DOHH2 (cell line): ENCODE data around the gene PEAK1.

Experiments
- CTCF ChIP-seq: fragments of 200-600 bp; sonication (generic); IDR thresholded peaks from one replicate; pipeline ENCODE4 v1.5.1; 2014; ENCODE audit warnings: antibody characterized with exemption, mild to moderate bottlenecking, low read depth, low read length; ENCODE audit not compliant: poor library complexity, severe bottlenecking
- EZH2phosphoT487 ChIP-seq: fragments of 200-600 bp; sonication (generic); IDR thresholded peaks from 2 replicates; pipeline ENCODE4 v1.6.1; 2017; ENCODE audit warnings: borderline replicate concordance, mild to moderate bottlenecking, antibody characterized with exemption, low read length, moderate library complexity, mixed read lengths

DNA sequence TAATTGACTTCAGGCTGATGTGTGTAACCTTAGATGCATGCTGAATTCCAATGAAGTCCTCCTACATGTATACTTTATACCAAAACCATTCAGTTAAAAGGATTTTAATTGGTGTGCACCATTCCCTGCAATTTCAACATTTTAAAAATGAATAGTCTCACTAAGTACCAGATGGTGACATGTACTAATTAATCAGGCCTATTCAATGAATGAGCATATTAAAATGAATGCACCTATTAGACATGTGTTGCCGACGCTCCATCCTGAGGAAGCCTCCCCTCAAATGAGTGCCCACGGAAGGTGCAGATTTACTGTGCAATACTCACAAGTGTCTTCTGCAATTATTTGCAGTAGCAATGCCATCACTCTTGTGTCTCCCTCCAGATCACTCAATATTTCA lies 224.3 kb downstream of the PEAK1 start:
- TF ChIP-seq CTCF (no peak), EZH2phosphoT487 (no peak)
